Cerebellar cortex (tissue), 1 donor: ENCODE data around the gene JTB.
A peak's percentile ranks its signal among the peaks of the same experiment; 100 is the strongest.
"Not testable (repeated sequence)": the region's sequence is repeated elsewhere in the genome, so short reads cannot be mapped to it uniquely, and the experiment has no call there.

Experiments used
- DNase-seq: peaks from one replicate; pipeline ENCODE4 v3.0.0-alpha.2; 2015; ENCODE audit warnings: low spot score

Gene JTB

DNA sequence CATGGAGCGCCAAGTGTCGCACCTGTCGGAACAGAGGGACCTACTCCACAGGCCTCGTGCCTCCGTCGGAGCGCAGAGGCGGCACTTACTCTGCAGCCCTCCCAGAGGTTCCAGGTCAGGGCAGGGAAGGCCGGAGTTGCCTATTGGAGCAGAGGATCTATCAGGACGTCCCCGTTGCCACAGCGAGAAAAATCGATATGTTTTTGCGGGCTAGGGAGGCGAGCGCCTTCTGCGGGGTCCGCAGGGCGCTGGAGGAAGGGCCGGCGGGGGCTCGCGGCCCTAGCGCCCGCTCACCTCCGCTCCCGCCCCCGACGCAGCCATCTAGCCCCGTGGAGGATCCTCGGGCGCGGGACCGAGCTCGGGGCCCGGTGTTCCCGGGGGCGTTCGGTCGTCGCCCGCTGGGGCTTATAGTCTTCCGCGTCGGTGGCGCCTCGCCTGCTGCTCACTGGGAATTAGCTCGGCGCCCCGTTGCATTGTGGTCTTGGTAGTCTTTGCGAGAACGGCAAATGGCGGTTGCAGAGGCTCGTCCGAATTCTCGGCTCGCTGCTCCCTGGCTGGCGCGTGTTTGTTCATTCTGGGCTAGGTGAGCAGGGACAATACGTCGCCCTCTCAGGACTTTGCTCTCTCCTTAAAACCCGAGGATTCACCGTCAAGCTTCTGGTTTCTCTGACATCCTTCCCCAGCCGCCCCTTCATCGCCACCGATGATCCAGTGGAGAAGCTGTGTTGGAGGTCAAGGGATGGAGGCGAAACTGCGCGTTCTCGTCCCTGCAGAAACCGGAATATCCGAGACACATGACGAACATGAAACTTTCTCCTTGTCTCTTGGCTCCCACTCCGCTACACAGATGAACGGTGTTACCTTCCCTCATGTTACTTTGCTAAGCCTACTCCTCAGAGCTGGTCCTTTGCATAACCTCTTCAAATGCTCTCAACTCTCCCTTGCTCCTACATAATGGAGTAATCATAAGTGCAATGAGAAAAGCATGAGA is at the start of gene JTB:
Gene JTB (minus strand): TSS at position 425 of the 991 bp plus-strand sequence. CDS start 422 bp downstream, at position 3.
- DNase-seq: peak; percentile 91

DNA sequence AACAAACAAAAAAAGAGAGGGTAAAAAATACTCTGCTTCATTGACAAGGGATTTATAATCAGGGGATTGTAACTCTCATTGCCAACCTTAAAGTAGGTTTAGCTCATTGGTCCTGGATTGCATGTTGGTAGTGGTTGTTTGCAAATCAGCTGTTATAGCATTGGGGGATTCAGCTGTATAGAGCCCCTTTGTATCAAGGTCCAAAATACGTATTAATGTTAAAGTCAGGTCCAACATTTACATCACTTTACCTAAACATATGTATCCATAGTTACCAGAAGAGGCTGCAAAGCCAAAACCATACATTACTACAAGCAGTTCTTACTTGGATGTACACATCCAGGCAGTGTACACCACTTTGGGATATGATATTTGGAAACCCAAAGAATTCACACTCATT is 42.5 kb upstream of the JTB start:
- no peak for DNase-seq

- DNase-seq: no peak
Observed at GRCh38 chr1:154019269-154019668, 41.8 kb upstream of the JTB start.

DNA sequence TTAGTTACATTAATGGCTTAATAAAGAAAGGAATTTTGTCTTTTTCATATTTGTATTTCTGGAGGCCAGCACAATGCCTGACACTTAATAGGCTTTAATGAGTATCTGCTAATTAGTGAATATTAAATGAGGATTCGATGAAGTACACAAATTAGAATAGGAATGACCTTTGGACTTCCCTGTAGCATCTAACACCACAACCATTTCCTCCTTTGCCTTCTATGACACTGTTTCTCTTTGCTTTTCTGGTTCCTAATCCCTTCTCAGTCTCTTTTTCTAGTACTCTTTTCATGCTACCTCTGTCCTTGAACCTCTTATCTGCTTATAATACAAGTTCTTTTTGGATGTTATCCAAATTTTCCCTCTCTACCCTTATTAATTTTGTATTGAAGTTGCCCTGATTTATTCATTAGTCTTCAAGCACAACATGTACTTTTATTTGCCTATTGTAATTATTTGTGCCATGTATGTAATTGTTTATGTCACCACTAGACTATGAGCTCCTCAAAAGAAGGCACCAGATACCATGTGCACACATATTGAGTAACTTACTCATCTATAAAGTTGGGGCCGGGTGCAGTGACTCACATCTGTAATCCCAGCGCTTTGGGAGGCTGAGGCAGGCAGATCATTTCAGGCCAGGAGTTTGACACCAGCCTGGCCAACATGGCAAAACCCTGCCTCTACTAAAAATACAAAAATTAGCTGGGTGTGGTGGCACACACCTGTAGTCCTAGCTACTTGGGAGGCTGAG is 36.9 kb upstream of the JTB start:
- no peak for DNase-seq

- not testable (repeated sequence) for DNase-seq
Observed at GRCh38 chr1:154012543-154012942, 35.1 kb upstream of the JTB start.

DNA sequence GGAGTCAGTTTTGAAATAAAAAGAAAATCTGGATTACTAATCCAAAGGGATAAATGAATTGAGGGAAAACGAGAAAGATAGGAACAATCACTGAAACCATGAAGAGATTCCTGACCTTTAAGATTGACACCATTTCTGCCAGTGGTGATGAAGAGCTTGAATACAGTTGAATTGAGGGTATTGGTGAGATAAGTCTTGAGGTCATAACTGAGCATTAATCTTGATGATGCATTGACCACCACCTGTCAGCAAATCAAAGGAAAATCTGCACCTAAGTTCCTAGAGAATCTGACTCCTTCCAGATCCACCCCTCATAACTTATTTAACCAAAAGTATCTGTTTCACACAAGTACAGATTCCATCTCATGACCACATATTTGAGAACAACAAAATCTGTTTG is 34.7 kb upstream of the JTB start:
- DNase-seq: no peak

DNA sequence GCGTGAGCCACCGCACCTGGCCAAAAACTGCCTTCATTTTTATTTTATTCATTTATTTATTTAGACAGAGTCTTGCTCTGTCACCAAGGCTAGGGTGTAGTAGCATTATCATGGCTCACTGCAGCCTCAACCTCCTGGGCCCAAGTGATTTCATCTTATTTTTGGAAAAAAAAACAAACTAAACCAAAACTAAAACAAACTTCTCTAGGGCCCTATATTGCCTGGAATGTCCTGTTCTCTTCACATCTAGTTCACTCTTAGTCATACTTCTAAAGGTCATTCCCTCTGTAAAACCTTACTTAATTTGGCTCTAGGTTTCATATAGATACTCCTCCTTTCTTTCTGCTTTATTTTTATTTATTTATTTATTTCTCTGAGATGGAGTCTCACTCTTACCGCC is 28.7 kb upstream of the JTB start:
- no peak for DNase-seq

DNA sequence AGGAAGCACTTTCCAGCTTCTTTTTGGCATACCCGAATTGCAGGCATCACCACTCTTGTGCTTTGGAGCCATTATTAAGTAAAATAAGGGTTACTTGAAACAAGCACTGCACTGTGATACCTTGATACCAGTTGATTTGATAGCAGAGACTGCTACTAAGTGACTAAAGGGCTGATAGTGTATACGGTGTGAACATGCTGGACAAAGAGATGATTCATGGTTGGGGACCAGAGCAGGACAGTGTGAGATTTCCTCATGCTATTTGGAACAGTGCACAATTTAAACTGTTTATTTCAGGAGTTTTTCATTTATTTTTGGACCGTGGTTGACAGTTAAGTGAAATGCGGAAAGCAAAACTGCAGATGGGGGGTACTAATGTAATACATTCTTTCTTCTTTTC is 22.9 kb upstream of the JTB start:
- no peak for DNase-seq

- not testable (repeated sequence) for DNase-seq
Observed at GRCh38 chr1:153996882-153997281, 19.4 kb upstream of the JTB start.

- no peak for DNase-seq
Observed at GRCh38 chr1:153995640-153996039, 18.2 kb upstream of the JTB start.

- DNase-seq: no peak
Observed at GRCh38 chr1:153995202-153995601, 17.7 kb upstream of the JTB start.

DNA sequence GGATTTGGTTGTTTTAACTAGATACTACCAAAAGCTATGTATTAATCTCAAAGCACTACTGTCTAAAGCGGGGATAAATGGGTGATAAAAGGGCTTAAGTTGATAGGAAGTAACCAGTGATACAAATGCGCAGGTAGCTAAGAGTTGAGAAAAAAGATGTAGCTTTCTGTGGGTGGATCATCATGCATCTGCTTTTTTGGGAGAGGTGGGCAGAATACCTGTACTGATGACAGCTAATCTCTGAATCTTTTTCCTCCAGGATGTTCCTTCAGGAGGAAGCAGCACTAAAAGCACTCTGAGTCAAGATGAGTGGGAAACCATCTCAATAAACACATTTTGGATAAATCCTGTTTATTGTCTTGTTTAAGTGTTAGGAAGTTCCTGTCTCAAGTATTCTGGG is 14.3 kb upstream of the JTB start:
- DNase-seq: no peak

DNA sequence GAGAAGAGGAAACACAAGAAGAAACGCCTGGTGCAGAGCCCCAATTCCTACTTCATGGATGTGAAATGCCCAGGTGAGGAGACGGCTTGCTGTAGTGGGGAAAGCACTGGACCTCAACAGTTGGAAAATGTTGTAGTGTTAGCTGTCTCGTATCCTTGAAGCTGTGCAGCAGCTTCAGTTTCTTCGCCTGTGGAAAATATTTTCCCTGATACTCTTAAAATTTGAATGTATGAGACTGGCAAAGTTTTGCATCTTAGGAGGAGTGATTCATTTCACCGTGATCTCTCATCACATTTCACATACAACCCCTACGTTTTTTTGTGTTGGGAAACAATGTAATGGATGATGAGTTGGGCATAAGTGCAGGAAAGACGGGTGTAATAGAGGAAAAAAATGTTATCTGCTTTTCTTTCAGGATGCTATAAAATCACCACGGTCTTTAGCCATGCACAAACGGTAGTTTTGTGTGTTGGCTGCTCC is 13.7 kb upstream of the JTB start:
- no peak for DNase-seq

DNA sequence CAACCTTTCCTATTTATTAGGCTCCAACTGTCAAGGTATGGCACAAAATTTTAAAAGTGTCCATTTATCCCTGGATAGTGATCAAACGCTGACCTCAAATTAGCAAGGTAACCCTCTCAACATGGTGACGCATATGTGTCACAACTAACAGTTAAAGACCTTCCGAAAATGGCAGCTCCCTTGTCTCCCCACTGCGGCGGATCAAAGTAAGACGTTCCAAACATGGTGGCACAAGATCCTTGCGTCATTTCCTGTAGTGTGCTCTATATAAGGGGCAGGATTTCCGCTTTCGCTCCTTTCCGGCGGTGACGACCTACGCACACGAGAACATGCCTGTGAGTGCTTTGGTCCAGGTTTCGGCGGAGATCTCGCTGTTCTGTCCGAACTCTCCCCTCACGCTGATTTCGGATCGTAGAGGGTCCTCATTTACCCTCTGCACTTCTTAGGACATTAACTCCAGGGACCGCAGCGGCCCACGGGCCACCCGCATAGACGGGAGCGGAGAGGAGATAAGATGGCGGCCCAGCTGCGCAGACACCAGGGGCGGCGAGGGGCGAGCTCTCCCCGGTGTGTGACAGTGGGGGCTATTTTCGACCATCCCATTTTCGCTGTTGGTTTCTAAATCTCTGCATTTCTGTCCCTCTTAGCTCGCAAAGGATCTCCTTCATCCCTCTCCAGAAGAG is 13.1 kb upstream of the JTB start, which contains the start of gene RPS27:
Gene RPS27 (plus strand): TSS at position 295 of the 683 bp plus-strand sequence. CDS start 35 bp downstream, at position 330.
- DNase-seq: peak; percentile 99

DNA sequence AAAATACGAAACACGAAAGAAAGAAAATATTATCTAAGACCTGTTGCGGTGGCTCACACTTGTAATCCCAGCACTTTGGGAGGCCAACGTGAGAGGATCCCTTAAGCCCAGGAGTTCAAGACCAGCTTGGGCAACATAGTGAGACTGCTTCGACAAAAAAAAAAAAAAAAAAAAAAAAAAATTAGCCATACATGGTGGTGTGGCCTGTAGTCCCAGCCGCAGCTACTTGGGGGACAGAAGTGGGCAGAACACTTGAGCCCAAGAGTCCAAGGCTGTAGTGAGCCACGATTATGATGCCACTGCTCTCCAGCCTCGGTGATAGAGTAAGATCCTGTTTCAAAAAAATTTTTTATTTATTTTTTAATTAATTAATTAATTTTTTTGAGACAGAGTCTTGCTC is 10.1 kb upstream of the JTB start:
- DNase-seq: no peak

DNA sequence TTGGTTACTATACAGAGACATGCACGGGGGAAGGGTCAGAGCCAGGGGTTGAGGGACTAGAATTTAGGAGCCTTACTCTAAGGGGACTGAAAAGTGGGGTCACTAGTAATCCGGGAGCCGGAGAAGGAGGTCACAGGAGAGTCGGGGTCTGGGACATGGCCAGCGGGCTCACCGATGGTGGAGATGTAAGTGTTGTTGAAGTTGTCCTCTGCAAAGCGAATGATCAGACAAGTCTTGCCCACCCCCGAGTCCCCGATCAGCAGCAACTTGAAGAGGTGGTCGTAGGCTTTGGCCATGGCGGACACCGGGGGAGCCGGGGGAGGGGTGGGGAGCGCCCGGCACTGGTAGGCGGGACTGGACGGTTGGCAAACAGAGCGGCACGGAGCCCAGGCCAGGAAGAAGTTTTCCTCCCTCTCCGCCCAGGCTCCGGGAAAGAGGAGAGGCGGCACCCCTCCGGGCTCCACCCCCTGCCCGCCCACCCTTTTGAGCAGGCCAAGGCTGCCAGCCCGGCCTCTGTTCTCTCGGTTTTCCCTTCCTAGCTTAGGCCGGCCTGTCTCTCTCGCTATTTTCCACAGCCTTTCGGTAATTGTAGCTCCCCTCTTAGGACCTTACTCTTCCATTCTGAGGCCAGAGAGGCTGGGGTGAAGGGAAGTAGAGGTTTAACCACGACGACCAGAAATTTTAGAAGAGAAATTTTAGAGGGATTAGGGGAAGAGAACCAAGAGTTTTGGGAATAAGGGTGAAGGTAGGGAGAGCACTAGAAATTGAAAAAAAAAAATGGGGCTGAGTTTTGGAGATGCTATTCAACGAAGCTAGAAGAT is 8.7 kb upstream of the JTB start, which contains the start of gene RAB13:
Gene RAB13 (minus strand): TSS at position 399 of the 821 bp plus-strand sequence. CDS start 103 bp downstream, at position 296.
- DNase-seq: peak; percentile 72

- no peak for DNase-seq
Observed at GRCh38 chr1:153985341-153985912, 8.0 kb upstream of the JTB start.

DNA sequence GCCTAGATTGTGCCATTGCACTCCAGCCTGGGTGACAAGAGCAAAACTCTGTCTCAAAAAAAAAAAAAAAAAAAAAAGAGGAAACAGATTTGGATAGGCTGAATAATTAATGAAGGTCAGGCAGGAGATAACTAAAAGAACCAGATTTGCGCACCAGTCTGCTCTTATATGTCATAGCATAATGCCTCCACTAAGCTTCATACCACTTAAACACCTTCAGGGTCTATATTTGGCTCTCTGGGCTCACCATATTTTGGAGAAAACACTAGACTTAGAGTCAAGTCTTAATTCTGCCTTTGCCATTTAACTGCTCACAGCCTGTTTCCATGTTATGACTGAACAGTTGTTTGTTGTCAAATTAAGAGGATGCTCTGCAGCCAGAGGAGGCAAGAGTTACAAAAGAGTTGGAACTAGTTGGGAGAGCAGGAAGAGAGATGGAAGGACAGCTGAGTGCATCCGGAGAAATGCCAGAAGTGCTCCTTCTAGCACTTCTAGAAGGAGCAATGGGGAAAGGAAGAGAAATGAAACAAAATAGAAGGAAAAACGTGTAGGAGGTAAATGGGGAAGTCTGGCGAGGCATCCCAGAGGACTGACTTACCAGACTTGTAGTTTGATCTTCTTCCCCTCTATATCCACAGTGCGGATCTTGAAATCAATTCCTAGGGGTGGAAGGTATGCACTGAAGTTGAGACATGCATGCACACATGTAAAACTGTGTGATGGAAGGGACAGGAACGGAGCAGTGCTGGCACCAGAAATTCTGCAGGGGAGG is 6.8 kb upstream of the JTB start:
- no peak for DNase-seq

DNA sequence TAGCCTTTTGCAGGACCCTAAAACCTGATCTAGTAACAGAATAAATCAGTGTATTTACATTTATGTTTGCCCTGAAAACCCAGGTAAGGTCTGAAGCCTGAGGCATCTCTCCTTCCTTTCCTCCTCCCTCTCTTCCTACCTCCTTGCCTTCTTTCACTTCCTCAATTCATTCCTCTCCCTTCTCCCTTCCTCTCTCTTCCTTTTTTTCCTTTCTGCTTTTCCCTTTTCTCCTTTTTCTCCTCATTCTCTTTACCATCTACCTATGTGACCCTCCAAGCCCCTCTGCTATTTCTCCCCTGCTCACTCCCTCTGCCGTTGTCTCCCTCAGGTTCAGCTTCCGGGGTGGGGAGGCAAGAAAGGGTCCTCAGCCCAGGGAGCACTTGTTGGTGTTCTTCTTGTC is 4.3 kb upstream of the JTB start:
- DNase-seq: not testable (repeated sequence)

DNA sequence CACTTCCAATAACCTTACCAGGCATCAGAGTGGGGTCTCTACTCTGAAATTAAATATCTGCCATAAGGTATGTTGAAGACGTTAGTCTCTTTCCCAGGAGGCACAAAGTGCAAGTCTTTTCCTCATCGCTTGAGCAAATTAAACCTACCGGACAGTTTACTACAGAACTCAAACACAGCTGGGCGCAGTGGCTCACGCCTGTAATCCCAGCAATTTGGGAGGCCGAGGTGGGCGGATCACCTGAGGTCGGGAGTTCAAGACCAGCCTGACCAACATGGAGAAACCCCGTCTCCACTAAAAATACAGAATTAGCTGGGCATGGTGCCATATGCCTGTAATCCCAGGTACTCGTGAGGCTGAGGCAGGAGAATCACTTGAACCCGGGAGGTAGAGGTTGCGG is 1.6 kb upstream of the JTB start:
- DNase-seq: not testable (repeated sequence)
